WERI-Rb-1 (cell line): ENCODE data around the gene ROR2.
A peak's percentile ranks its signal among the peaks of the same experiment; 100 is the strongest.

ENCODE experiments used
- DNase-seq: peaks from one replicate; pipeline ENCODE4 v3.0.0-alpha.2; 2020
- H3K27ac ChIP-seq: fragments of 250-450 bp; sonication (Bioruptor Pico); 2 replicates; pipeline ENCODE4 v1.5.1; 2020; ENCODE audit warnings: mild to moderate bottlenecking, moderate library complexity
- H3K27me3 ChIP-seq: fragments of 250-450 bp; sonication (Bioruptor Pico); 2 replicates; pipeline ENCODE4 v1.5.1; 2021; ENCODE audit warnings: mild to moderate bottlenecking, low read depth, moderate library complexity; ENCODE audit not compliant: insufficient read depth, severe bottlenecking
- H3K36me3 ChIP-seq: fragments of 250-450 bp; sonication (Bioruptor Pico); 2 replicates; pipeline ENCODE4 v1.5.1; 2020; ENCODE audit warnings: mild to moderate bottlenecking, moderate library complexity
- H3K4me3 ChIP-seq: 2 replicates; pipeline ENCODE4 v1.5.1; 2011; ENCODE audit warnings: low read depth, mild to moderate bottlenecking, control low read depth, low read length
- H3K9me3 ChIP-seq: fragments of 250-450 bp; sonication (Bioruptor Pico); 2 replicates; pipeline ENCODE4 v1.5.1; 2021; ENCODE audit warnings: mild to moderate bottlenecking, moderate library complexity; ENCODE audit not compliant: severe bottlenecking
- CTCF ChIP-seq: IDR thresholded peaks from 2 replicates; pipeline ENCODE4 v1.5.1; 2011; ENCODE audit warnings: low read depth, mild to moderate bottlenecking, control low read depth, inconsistent platforms, low read length

The ROR2 gene

GRCh38 chr9:91809581-91810285 is 140.3 kb downstream of the ROR2 start:
- TF ChIP-seq CTCF: no peak
- Histone ChIP-seq H3K9me3 (no peaks in the 10 kb centered on the region), H3K4me3 (no peak overlapping the region), H3K27me3 (no peaks in the 10 kb centered on the region), H3K36me3 (no peaks in the 10 kb centered on the region), H3K27ac (peak overlapping the region; percentile 36; the same call in 1 of the 2 replicates)
- DNase-seq: no peak

- DNase-seq: no peak
- H3K27me3 ChIP-seq: no peaks in the 10 kb centered on the region
- H3K36me3 ChIP-seq: no peaks in the 10 kb centered on the region
- no peak overlapping the region for H3K27ac ChIP-seq
- no peak for TF ChIP-seq CTCF
- H3K9me3 ChIP-seq: no peaks in the 10 kb centered on the region
- no peak overlapping the region for H3K4me3 ChIP-seq
Observed at GRCh38 chr9:91807643-91808246, 142.3 kb downstream of the ROR2 start.

GRCh38 chr9:91805031-91805430 is 145.0 kb downstream of the ROR2 start:
- DNase-seq: no peak
- H3K27ac ChIP-seq: no peak overlapping the region
- H3K4me3 ChIP-seq: no peak overlapping the region
- no peaks in the 10 kb centered on the region for H3K36me3 ChIP-seq
- 0 out of 2 replicates have a peak, but pooled peaks have one; percentile 14 for TF ChIP-seq CTCF
- H3K9me3 ChIP-seq: no peaks in the 10 kb centered on the region
- no peaks in the 10 kb centered on the region for H3K27me3 ChIP-seq

GRCh38 chr9:91803970-91804752 is 145.9 kb downstream of the ROR2 start:
- TF ChIP-seq CTCF: no peak
- Histone ChIP-seq H3K27me3 (no peaks in the 10 kb centered on the region), H3K36me3 (no peaks in the 10 kb centered on the region), H3K9me3 (no peaks in the 10 kb centered on the region), H3K27ac (no peak overlapping the region), H3K4me3 (no peak overlapping the region)
- no peak for DNase-seq

- DNase-seq: no peak
- no peak overlapping the region for H3K4me3 ChIP-seq
- no peaks in the 10 kb centered on the region for H3K36me3 ChIP-seq
- no peaks in the 10 kb centered on the region for H3K9me3 ChIP-seq
- H3K27me3 ChIP-seq: no peaks in the 10 kb centered on the region
- no peak overlapping the region for H3K27ac ChIP-seq
- no peak for TF ChIP-seq CTCF
Observed at GRCh38 chr9:91803151-91803940, 146.7 kb downstream of the ROR2 start.
